Measurements from ENCODE around the gene STC2. TPM values are rescaled to one million over a fixed set of nuclear protein-coding genes. Genes with fewer than 3 reads are reported as not detected.

Gene STC2
- total RNA-seq, 2 donors from 2014 or later: 9.9 to 35.0 TPM

- no peak for TF ChIP-seq POLR2A (IDR thresholded peaks at IDR 0.05)
- TF ChIP-seq, protein P1, sequence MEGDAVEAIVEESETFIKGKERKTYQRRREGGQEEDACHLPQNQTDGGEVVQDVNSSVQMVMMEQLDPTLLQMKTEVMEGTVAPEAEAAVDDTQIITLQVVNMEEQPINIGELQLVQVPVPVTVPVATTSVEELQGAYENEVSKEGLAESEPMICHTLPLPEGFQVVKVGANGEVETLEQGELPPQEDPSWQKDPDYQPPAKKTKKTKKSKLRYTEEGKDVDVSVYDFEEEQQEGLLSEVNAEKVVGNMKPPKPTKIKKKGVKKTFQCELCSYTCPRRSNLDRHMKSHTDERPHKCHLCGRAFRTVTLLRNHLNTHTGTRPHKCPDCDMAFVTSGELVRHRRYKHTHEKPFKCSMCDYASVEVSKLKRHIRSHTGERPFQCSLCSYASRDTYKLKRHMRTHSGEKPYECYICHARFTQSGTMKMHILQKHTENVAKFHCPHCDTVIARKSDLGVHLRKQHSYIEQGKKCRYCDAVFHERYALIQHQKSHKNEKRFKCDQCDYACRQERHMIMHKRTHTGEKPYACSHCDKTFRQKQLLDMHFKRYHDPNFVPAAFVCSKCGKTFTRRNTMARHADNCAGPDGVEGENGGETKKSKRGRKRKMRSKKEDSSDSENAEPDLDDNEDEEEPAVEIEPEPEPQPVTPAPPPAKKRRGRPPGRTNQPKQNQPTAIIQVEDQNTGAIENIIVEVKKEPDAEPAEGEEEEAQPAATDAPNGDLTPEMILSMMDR (IDR thresholded peaks at IDR 0.05): no peak
- DNase-seq: no peak
- intact Hi-C loops (cut with DNase I): no loop called here
- peak overlapping the region in 3 of 4 donors; percentile 9 to 78 (median 74) for H3K27ac ChIP-seq
- H3K9me3 ChIP-seq: no peaks in the 10 kb centered on the region
- H3K27me3 ChIP-seq: no peaks in the 10 kb centered on the region
- 93 to 100% methylated on average over 2 of the region's 2 CpGs for WGBS, 2 donors
- H3K4me1 ChIP-seq: peaks cover 55% of the 10 kb centered on the region
- no peak overlapping the region for H3K4me3 ChIP-seq
- ATAC-seq: no peak
- H3K36me3 ChIP-seq (replicated peaks in 1 of 2; ENCODE audit: insufficient read depth in 1 of 2, low read depth in 2 of 2): peaks cover 0 to 2% of the 10 kb centered on the region in 2 donors
These were observed 9.9 kb downstream of the STC2 start for GRCh38 chr5:173318330-173318729.

DNA sequence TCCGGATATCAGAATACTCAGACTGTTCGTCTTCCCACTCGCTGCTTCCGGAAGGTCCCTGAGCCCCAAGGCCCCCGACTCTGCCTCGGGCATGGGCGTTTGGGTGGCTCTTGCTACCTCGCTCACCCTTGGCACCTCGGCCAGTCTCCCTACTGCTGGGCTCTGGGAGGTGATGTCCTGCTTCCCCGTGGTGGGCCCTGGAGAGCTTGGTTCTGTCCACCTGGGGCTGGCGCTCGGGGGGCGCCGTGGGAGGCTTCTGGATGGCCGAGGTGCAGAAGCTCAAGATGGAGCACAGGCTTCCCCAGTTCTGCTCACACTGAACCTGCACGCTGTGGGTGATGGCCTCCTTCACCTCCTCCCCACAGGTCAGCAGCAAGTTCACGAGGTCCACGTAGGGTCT lies 10.4 kb downstream of the STC2 start:
- intact Hi-C loops (cut with DNase I): no loop called here
- H3K4me3 ChIP-seq: no peak overlapping the region
- DNase-seq: no peak
- no peaks in the 10 kb centered on the region for H3K9me3 ChIP-seq
- TF ChIP-seq POLR2A (IDR thresholded peaks at IDR 0.05): no peak
- TF ChIP-seq, protein P1 (IDR thresholded peaks at IDR 0.05): no peak
- peak overlapping the region in 3 of 4 donors; percentile 9 to 78 (median 74) for H3K27ac ChIP-seq
- H3K4me1 ChIP-seq: peaks cover 51% of the 10 kb centered on the region
- 71 to 85% methylated on average over 18 of the region's 18 CpGs for whole genome bisulfite sequencing, 2 donors
- H3K27me3 ChIP-seq: no peaks in the 10 kb centered on the region
- peaks cover 0 to 2% of the 10 kb centered on the region in 2 donors for H3K36me3 ChIP-seq (replicated peaks in 1 of 2; ENCODE audit: insufficient read depth in 1 of 2, low read depth in 2 of 2)
- no peak for ATAC-seq

DNA sequence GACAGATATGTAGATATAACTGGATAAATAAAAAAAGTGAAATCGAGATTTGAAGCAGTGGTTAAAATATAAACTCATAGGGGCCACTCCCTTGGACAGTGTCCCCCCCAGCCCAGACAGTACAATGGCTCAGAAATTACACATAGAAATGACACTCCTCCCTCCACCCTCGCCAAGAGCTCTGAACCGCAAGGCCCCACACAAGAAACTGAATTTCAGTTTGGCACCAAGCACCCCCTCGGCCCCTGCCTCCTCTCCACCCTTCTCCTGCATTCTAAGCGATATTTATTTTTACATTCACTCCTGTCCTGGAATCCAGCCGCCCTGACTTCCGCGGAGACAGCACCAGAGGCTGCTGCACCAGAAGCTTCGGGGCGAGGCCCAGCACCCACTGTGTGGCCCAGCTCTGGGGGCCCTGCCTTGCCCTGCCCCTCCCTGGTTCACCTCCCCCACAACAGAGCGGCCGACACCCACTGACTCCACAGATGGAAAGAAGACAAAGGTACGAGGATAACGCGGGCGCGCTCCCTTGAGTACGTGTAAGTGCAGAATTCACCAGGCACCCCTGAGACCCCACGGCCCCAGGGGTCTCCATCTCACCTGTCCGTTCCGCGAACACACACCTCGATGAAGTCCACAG lies 11.0 kb downstream of the STC2 start:
- peaks cover 0 to under 1% of the 10 kb centered on the region in 2 donors for H3K36me3 ChIP-seq (replicated peaks in 1 of 2; ENCODE audit: insufficient read depth in 1 of 2, low read depth in 2 of 2)
- no peak overlapping the region for H3K4me3 ChIP-seq
- 63 to 69% methylated on average over 23 of the region's 23 CpGs for WGBS, 2 donors
- no peak for ATAC-seq
- DNase-seq: no peak
- TF ChIP-seq POLR2A (IDR thresholded peaks at IDR 0.05): no peak
- TF ChIP-seq, protein P1 (IDR thresholded peaks at IDR 0.05): no peak
- no peaks in the 10 kb centered on the region for H3K9me3 ChIP-seq
- H3K27ac ChIP-seq: peak overlapping the region; percentile 18 to 78 (median 62)
- H3K4me1 ChIP-seq: peaks cover 48% of the 10 kb centered on the region
- intact Hi-C loops (cut with DNase I): no loop called here
- no peaks in the 10 kb centered on the region for H3K27me3 ChIP-seq

- no peak for TF ChIP-seq POLR2A (IDR thresholded peaks at IDR 0.05)
- TF ChIP-seq, protein P1 (IDR thresholded peaks at IDR 0.05): no peak
- Histone ChIP-seq H3K4me1 (peaks cover 48% of the 10 kb centered on the region), H3K9me3 (no peaks in the 10 kb centered on the region), H3K27me3 (no peaks in the 10 kb centered on the region), H3K27ac (peak overlapping the region; percentile 50 to 78 (median 62)), H3K36me3 (replicated peaks in 1 of 2; ENCODE audit: insufficient read depth in 1 of 2, low read depth in 2 of 2) (no peaks in the 10 kb centered on the region), H3K4me3 (no peak overlapping the region)
- intact Hi-C loops (cut with DNase I): no loop called here
- DNase-seq (peak; percentile 51 to 82 (median 77)), ATAC-seq (peak; percentile 74)
- WGBS, 2 donors: 26 to 27% methylated on average over 6 of the region's 6 CpGs
These were observed 11.7 kb downstream of the STC2 start for GRCh38 chr5:173316339-173317020.
